SHP77 treated with DMSO at 0.1 percent for 48 hours (cell line): ENCODE measurements around the gene GLIS1.

Experiments
- DNase-seq: peaks from one replicate; lab custom pipeline; 2025; lab: John Stamatoyannopoulos, UW

Gene GLIS1

DNA sequence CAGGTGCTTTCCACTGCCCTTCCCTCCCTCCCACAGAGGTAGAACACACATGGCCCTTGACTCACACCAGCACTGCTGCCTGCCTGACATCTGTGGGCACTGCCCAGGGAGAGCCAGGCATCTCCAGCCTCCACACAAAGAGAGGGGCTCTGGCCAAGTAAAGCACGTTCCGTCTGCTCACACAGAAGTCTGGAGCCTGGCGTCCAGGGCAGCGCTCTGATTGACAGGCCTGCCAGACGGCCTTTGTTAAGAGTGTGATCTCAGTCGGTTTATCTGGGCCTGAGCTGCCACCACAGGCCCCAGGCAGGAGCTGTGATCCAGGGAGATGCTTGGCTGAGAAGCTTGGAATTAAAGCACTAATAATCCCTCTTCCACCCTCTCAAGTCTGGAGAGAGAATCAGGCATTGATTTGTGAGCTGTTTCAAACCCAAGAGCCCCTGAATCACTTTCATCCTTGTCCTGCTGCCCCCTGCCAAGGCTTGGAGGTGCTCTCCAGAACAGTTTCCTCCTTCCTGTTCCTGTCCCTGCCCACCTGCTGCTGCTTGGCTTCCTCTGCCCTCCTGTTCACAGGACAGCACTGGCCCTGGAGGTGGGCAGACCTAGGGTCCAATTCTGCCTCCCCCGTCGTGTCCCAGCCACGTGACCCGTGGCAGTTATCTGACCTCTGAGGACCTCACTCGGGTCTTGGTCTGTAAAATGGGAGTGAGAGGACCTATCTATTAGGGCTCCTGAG lies 276.0 kb downstream of the GLIS1 start:
- DNase-seq, result no peak

DNA sequence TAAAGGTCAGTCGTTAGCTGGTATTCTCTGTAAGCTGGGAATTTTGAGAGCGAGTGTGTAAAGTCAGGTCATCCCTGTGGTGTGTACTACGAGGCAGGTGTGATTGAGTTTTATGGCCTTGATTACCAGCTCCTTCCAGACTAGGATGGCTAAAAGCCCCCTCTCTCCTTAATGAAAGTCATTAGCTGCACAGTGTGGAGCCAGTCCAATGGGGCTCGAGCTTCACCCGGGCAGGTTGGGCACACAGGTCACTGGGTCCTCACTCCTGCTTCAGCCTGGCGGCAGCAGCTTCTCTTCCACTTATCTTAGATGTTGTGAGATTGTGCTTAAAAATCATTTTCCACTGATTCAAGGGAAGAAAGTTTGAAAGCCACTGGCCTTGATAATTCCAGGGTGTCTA lies 276.8 kb downstream of the GLIS1 start:
- DNase-seq, result no peak

- DNase-seq, result no peak
Observed at GRCh38 chr1:53461323-53462044, 277.5 kb downstream of the GLIS1 start.

- no peak for DNase-seq
Observed at GRCh38 chr1:53460666-53461322, 278.2 kb downstream of the GLIS1 start.

GRCh38 chr1:53460211-53460634 lies 278.7 kb downstream of the GLIS1 start:
- DNase-seq, result no peak

GRCh38 chr1:53459321-53460175 lies 279.4 kb downstream of the GLIS1 start, which contains the start of gene DMRTB1:
Gene DMRTB1, plus strand, starts transcription at chr1:53459399. Its CDS starts 55 bp downstream, at chr1:53459454.
- no peak for DNase-seq

DNA sequence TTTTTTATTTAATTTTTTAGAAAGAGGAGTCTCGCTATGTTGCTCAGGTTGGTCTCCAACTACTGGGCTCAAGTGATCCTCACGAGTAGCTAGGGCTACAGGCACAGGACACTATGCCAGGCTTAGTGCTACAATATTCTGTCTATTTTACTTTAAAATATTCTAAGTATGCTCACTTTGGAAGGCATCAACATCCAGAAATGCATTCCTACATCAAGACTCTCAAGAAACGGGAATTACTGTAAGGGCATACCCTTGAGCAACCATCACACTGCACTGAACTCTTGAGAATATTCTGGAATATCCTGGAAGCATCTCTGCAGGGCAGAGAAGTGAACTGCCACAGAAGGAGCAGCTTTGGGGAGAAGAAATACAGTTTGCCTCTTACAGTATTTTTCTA lies 280.3 kb downstream of the GLIS1 start:
- no peak for DNase-seq
